ENCODE data around the gene LRRC73.
A peak's percentile ranks its signal among the peaks of the same experiment; 100 is the strongest.
"Not testable (repeated sequence)": the region's sequence is repeated elsewhere in the genome, so short reads cannot be mapped to it uniquely, and the experiment has no call there.

LRRC73 gene

GRCh38 chr6:43509984-43510826 is at the start of gene LRRC73:
Gene LRRC73, minus strand, starts transcription at chr6:43510346. Its CDS starts 561 bp downstream, at chr6:43509785.
- peak; percentile 50 for DNase-seq (ENCODE audit: low read depth)

- no peak for DNase-seq (ENCODE audit: low read depth)
These were observed 49.2 kb upstream of the LRRC73 start for GRCh38 chr6:43559328-43559727.

GRCh38 chr6:43557620-43558019 is 47.5 kb upstream of the LRRC73 start:
- not testable (repeated sequence) for DNase-seq (ENCODE audit: low read depth)

- no peak for DNase-seq (ENCODE audit: low read depth)
These were observed 37.1 kb upstream of the LRRC73 start for GRCh38 chr6:43547222-43547621.

- no peak for DNase-seq (ENCODE audit: low read depth)
These were observed 34.3 kb upstream of the LRRC73 start for GRCh38 chr6:43544461-43544860.

DNA sequence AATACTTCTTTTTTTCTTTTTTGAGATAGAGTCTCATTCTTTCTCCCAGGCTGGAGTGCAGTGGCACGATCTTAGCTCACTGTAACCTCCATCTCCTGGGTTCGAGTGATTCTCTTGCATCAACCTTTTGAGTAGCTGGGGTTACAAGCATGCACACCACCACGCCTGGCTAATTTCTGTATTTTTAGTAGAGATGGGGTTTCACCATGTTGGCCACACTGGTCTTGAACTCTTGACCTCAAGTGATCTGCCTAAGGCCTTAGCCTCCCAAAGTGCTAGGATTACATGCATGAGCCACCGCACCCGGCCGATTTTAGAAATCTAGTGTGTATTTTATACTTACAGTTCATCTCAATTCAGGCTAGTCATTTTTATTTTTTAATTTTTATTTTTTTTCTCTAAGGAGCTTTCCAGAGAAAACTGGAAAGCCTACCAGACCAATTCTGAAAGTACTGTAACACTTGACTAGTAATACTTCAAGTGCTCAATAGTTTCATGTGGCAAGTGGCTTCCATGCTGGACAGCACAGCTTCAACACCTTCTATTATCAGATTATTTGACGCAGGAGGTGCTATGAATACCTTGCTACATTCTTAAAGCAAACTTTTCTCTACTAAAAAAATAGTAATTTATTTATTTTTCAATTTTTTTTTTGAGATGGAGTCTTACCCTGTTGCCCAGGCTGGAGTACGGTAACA is 31.8 kb upstream of the LRRC73 start:
- DNase-seq (ENCODE audit: low read depth): no peak

GRCh38 chr6:43540507-43540906 is 30.4 kb upstream of the LRRC73 start:
- no peak for DNase-seq (ENCODE audit: low read depth)

- DNase-seq (ENCODE audit: low read depth): not testable (repeated sequence)
These were observed 29.3 kb upstream of the LRRC73 start for GRCh38 chr6:43539409-43539808.

DNA sequence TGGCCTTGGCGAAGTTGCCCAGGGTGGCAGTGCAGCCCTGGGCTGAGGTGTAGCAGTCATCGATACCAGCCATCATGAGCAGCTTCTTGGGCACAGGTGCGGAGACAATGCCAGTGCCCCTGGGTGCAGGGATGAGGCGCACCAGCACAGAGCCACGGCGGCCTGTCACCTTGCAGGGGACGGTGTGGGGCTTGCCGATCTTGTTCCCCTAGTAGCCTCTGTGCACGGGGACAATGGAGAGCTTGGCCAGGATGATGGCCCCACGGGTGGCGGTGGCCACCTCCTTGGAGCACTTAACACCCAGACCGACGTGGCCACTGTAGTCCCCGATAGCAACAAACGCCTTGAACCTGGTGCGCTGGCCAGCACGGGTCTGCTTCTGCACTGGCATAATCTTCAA is 28.8 kb upstream of the LRRC73 start:
- not testable (repeated sequence) for DNase-seq (ENCODE audit: low read depth)

GRCh38 chr6:43532201-43532600 is 22.1 kb upstream of the LRRC73 start:
- no peak for DNase-seq (ENCODE audit: low read depth)

GRCh38 chr6:43524483-43524961 is 14.4 kb upstream of the LRRC73 start:
- DNase-seq (ENCODE audit: low read depth): no peak

DNA sequence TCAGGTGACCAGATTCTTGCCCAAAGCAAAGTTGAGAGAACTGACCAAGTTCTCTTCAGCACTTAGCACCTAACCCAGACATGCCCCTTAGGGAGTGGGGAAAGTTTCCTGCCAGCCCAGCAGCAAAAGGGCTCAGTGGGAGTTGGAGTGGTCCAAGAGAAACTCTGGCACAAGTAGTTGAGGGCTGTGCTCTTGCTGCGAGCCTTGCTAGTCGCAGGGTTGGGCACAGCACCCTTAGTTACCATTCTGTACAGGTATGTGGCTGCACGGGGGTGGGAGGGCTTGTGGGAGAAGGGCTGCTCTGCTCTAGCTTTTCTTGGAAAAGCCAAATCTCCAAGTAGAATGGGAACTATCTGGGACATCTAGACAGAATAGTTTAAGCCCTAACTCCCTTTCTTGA is 13.1 kb upstream of the LRRC73 start:
- DNase-seq (ENCODE audit: low read depth): no peak

GRCh38 chr6:43522547-43523261 is 12.6 kb upstream of the LRRC73 start:
- no peak for DNase-seq (ENCODE audit: low read depth)

DNA sequence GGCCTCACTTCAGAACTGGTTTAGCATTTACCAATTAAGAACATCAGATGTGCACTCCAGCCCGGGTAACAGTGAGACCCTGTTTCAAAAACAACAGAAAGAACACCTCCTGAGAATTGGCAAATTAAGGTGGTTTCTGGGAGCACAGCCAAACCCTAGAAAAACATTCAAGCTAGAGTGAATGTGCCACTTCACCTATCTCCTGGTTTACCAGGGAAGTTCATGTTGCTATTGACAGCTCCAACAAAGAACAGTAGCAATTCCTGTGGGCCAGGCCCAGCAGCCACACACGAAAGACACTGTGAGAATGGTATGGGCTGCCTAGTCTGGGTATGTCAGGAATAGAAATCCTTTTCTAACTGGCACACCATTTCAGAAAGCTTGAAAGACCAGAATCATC is 11.7 kb upstream of the LRRC73 start:
- no peak for DNase-seq (ENCODE audit: low read depth)

GRCh38 chr6:43520097-43520496 is 10.0 kb upstream of the LRRC73 start:
- no peak for DNase-seq (ENCODE audit: low read depth)

DNA sequence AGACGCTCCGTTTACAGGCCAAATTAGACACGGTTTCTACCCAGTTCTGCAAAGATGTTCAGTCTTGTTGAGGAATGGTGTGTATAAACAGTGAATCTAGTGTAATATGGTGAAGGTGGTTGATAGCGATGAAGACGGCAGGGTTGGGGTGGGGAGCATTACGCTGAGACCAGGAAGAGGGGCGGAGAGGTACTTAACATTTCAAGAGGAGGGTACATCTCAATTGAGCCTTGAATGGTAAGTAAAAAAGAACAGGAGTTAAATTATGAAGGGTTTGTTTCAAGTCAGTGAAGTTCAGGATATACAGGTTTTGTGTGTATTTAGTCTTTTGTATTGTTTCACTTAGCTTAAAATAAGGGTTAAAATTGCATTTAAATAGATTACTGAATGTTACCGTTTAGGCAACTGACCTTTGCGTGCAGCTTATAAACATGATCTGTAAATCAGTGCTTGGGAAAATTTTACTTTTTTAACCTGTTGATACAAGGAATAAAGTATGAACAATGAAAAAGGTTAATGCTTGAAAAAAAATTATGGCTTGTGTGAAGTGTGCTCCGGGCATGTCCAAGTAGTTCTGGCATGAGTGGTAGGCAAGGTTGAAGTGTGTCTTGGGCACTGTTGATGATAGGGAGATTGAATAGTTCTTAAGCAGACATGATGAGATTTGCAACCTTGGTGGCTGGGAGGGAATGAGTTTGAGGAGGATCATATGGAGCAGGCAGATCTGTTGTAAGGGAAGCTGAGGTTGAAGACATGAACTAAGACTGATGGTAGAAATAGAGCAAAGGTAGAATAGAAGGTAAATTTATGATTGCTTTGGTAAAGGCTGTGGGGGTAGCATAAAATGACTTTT is 7.6 kb upstream of the LRRC73 start:
- DNase-seq (ENCODE audit: low read depth): no peak

DNA sequence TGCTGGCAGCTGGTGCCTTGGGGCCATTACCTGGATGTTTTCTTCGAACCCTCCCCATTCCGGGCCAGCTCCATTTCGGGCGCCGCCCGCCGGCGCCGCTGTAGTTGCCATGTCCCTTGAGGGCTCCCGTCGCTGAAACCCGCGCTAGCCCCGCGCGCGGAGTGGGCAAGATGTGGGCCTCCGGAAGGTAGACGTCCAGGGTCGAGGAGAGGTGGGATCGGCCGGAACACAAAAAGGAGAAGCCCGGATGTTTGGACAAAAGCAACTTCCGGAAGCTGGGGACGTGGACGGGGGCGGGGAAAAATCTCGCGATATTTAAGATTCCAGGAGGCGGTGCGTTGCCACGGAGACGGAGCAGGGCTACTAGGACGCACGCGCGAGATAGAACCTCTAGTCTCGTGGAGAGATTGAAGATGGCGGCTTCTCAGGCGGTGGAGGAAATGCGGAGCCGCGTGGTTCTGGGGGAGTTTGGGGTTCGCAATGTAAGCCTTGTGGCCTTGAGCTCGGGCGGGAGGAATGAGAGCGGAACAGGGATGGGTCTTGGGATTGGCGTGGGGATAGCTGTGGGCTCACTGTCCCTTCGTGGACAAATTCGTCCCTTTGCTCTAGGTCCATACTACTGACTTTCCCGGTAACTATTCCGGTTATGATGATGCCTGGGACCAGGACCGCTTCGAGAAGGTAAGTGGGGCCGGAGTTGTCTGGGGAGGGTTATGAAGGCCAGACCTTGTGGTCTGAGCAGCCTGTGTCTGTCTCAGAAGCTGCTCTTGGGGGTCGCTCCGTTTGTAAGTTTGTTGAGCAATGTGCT is 6.8 kb upstream of the LRRC73 start, which contains the start of the genes POLR1C and YIPF3:
POLR1C (plus strand) TSS at position 393 of the 808 bp plus-strand sequence; CDS start at position 414, 21 bp downstream.
YIPF3 (minus strand) TSS at position 230 of the 808 bp plus-strand sequence; CDS start at position 111, 119 bp downstream.
- peak; percentile 97 for DNase-seq (ENCODE audit: low read depth)

DNA sequence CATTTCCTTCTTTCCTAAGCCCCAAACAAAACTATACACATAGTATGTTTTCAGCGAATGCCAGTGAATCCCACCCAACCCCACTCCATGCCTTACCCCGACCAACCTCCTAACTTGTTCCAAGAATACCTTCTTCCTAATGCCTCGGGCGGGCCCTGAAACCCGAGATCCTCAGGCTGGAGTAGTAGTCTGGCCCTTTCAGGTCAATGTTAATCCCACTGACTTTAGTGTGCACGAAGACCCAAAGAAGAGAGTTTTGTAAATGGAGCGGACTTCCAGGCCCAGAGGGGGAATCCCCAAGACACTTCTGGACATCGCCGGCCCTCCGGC is 6.2 kb upstream of the LRRC73 start:
- no peak for DNase-seq (ENCODE audit: low read depth)

GRCh38 chr6:43515808-43516207 is 5.7 kb upstream of the LRRC73 start:
- no peak for DNase-seq (ENCODE audit: low read depth)

GRCh38 chr6:43511824-43512415 is 1.8 kb upstream of the LRRC73 start:
- DNase-seq (ENCODE audit: low read depth): no peak
